Keratinocyte (primary cell): ENCODE results near the gene ZNF749.

Source experiments
- CTCF ChIP-seq, 3 experiments: IDR thresholded peaks in 1 of 3; conservative IDR thresholded peaks in 1 of 3; optimal IDR thresholded peaks in 1 of 3; 2 replicates in 2 of 3; 3 replicates in 1 of 3; pipeline versions ENCODE3 to v1.5.1; 2011; ENCODE audit warnings: low read length in 3 of 3, mild to moderate bottlenecking in 3 of 3, moderate library complexity in 2 of 3, control low read depth in 1 of 3, inconsistent platforms in 1 of 3; ENCODE audit not compliant: insufficient read depth in 2 of 3; ENCODE audit errors: extremely low read depth in 1 of 3
- EZH2 ChIP-seq: IDR thresholded peaks from one replicate; pipeline ENCODE4 v1.6.1; 2012; ENCODE audit warnings: inconsistent platforms, mild to moderate bottlenecking, low read length, moderate library complexity

- TF ChIP-seq CTCF (optimal IDR thresholded peaks at IDR 0.05 in 1 of 3, IDR thresholded peaks at IDR 0.05 in 1 of 3, conservative IDR thresholded peaks at IDR 0.05 in 1 of 3; ENCODE audit: extremely low read depth in 1 of 3, insufficient read depth in 2 of 3, low read length in 3 of 3) (no peak), EZH2 (no peak)
Measured at GRCh38 chr19:57452307-57452706, 17.2 kb downstream of the ZNF749 start.
